ENCODE results near the gene IL37. TPM values are rescaled to one million over a fixed set of nuclear protein-coding genes. Genes with fewer than 3 reads are reported as not detected.

IL37 gene
- total and polyA plus RNA-seq, 2 of the 13 experiments (the other 11 are each of a cell fraction or from before 2014, with no cell fraction given), result not detected

GRCh38 chr2:112919086-112919485 lies 8.1 kb downstream of the IL37 start:
- CTCF ChIA-PET (ENCODE audit: low intra/inter-chr PET ratio, low total read pairs), result no interaction called here
- ATAC-seq, result no peak
- no peak overlapping the region for H3K9ac ChIP-seq (ENCODE audit: insufficient read depth, low read depth, low read length)
- TF ChIP-seq TCF12 (IDR thresholded peaks at IDR 0.05) (no peak), TCF12 (CRISPR knock-in tag; IDR thresholded peaks at IDR 0.05) (no peak), ZNF790 (CRISPR knock-in tag; IDR thresholded peaks at IDR 0.05; ENCODE audit: borderline replicate concordance) (no peak), ZNF512 (CRISPR knock-in tag; IDR thresholded peaks at IDR 0.05) (no peak), ZBTB44 (CRISPR knock-in tag; IDR thresholded peaks at IDR 0.05) (no peak)
- H3K27me3 ChIP-seq (ENCODE audit: control insufficient read depth in 1 of 2, insufficient read depth in 2 of 2, low read length in 2 of 2), result peaks cover 0 to 28% of the 10 kb centered on the region in 2 experiments; a peak in 2 of 5 replicates
- FAIRE-seq, result no peak
- H3K36me3 ChIP-seq (replicated peaks in 1 of 2; ENCODE audit: control insufficient read depth in 1 of 2, insufficient read depth in 2 of 2, low read length in 2 of 2), result no peaks in the 10 kb centered on the region
- H3K4me2 ChIP-seq (ENCODE audit: low read depth, low read length), result no peak overlapping the region
- no peak overlapping the region for H3K27ac ChIP-seq (ENCODE audit: extremely low read length, insufficient read depth, low read length)
- no peak overlapping the region for H3K4me3 ChIP-seq (replicated peaks in 1 of 3; ENCODE audit: insufficient read depth in 1 of 3, low read depth in 2 of 3, low read length in 3 of 3)
- 0 out of 2 replicates have a peak, but pooled peaks cover 7% of the 10 kb centered on the region for H3K9me3 ChIP-seq (ENCODE audit: low read length)
- H4K20me1 ChIP-seq (ENCODE audit: insufficient read depth, low read length), result no peaks in the 10 kb centered on the region
- H2AFZ ChIP-seq (ENCODE audit: low read length), result no peak overlapping the region
- in situ Hi-C loops (cut with HindIII; ENCODE audit: extremely low pct_ligation_motif_present, low pct_unique_long_range_greater_than_20kb) (no loop called here), intact Hi-C loops (cut with micrococcal nuclease; ENCODE audit: unreplicated experiment) (no loop called here)
- no TSS peak for BruUV-seq (replicated peaks)
- no peak for DNase-seq (ENCODE audit: low spot score)
- H3K79me2 ChIP-seq (ENCODE audit: insufficient read depth, low read length), result no peaks in the 10 kb centered on the region
- no peaks in the 10 kb centered on the region for H3K4me1 ChIP-seq (ENCODE audit: insufficient read depth, low read length)
- 0% methylated on average over 1 of the region's 1 CpG for WGBS (ENCODE audit: low lambda C conversion rate)
- POLR2A ChIA-PET, result no interaction called here

All from HepG2 (cell line).